GM23248 (cell line): ENCODE results near the gene CDKAL1.

Source experiments
- EZH2 ChIP-seq: fragments of 200-600 bp; sonication (generic); IDR thresholded peaks from 2 replicates; pipeline ENCODE4 v1.6.1; 2018; ENCODE audit warnings: antibody characterized with exemption, mild to moderate bottlenecking; ENCODE audit not compliant: insufficient read depth, poor library complexity, severe bottlenecking
- EZH2phosphoT487 ChIP-seq: fragments of 200-600 bp; sonication (generic); IDR thresholded peaks from 2 replicates; pipeline ENCODE4 v1.6.1; 2018; ENCODE audit warnings: antibody characterized with exemption, moderate library complexity, mild to moderate bottlenecking, low read depth; ENCODE audit not compliant: insufficient read depth

GRCh38 chr6:20976391-20976918 is 442.2 kb downstream of the CDKAL1 start:
- TF ChIP-seq EZH2 (no peak), EZH2phosphoT487 (no peak)
